T-cell (primary cell): ENCODE results near the gene GRK3. TPM values are rescaled to one million over a fixed set of nuclear protein-coding genes. Genes with fewer than 3 reads are reported as not detected.

Source experiments
- ATAC-seq, 4 experiments: fragments of 200-7000 bp in 3 of 4; fragments of 150-1000 bp in 1 of 4; cut with Tn5 transposase; replicated peaks in 1 of 4; 1 replicate in 3 of 4; 2 replicates in 1 of 4; pipeline ENCODE4 v1.10.0; 2021; ENCODE audit warnings: moderate library complexity in 3 of 4, mild to moderate bottlenecking in 2 of 4, moderate number of reproducible peaks in 1 of 4
- CTCF ChIA-PET, 2 donors: fragments of 300-600 bp; sonication (Branson Sonifier 250); formaldehyde crosslinking; loops; one replicate each; lab custom pipeline; 2022; ENCODE audit warnings: antibody characterized with exemption in 2 of 2; lab: Charles Lee
- POLR2A ChIA-PET, 2 donors: fragments of 300-600 bp; sonication (Branson Sonifier 250); formaldehyde crosslinking; loops; one replicate each; lab custom pipeline; 2022; ENCODE audit warnings: antibody characterized with exemption in 2 of 2; lab: Charles Lee
- DNase-seq, 35 experiments: peaks; one replicate each; pipeline versions ENCODE4 v3.0.0 to v3.0.0-alpha.2; 2013 to 2023
- H3K27ac ChIP-seq: one replicate; pipeline ENCODE4 v1.5.1; 2013; ENCODE audit warnings: low read length
- H3K27me3 ChIP-seq, 2 experiments: replicated peaks in 1 of 2; 1 replicate in 1 of 2; 2 replicates in 1 of 2; pipeline versions ENCODE4 v1.6.1 to v1.7.0; 2013; ENCODE audit warnings: low read length in 1 of 2, mixed read lengths in 1 of 2; ENCODE audit not compliant: control insufficient read depth in 2 of 2, insufficient read depth in 2 of 2; ENCODE audit errors: extremely low read depth in 1 of 2
- H3K36me3 ChIP-seq, 2 donors: 1 replicate in 1 of 2; 2 replicates in 1 of 2; pipeline versions ENCODE4 v1.6.1 to v1.7.0; 2013; ENCODE audit warnings: low read length in 1 of 2; ENCODE audit not compliant: control insufficient read depth in 2 of 2, insufficient read depth in 1 of 2; ENCODE audit errors: extremely low read depth in 1 of 2
- H3K4me1 ChIP-seq, 2 experiments: 1 replicate in 1 of 2; 2 replicates in 1 of 2; pipeline versions ENCODE4 v1.6.1 to v1.7.0; 2013; ENCODE audit warnings: low read length in 2 of 2, mixed read lengths in 1 of 2; ENCODE audit not compliant: insufficient read depth in 2 of 2, control insufficient read depth in 1 of 2; ENCODE audit errors: extremely low read depth in 1 of 2
- H3K4me3 ChIP-seq, 2 donors: 1 replicate in 1 of 2; 2 replicates in 1 of 2; pipeline versions ENCODE4 v1.5.1 to v1.7.0; 2013; ENCODE audit warnings: mild to moderate bottlenecking in 2 of 2, low read length in 1 of 2, moderate library complexity in 1 of 2; ENCODE audit not compliant: control insufficient read depth in 1 of 2; ENCODE audit errors: extremely low read depth in 1 of 2
- H3K9me3 ChIP-seq: 2 replicates; pipeline ENCODE4 v1.7.0; 2013
- H3K27ac Mint-ChIP-seq, 2 donors: one replicate each; pipeline ENCODE4 v1.8.0; 2020 to 2021; ENCODE audit warnings: mild to moderate bottlenecking in 2 of 2, mixed read lengths in 2 of 2
- H3K27me3 Mint-ChIP-seq, 2 donors: one replicate each; pipeline ENCODE4 v1.8.0; 2021 to 2022; ENCODE audit warnings: mixed read lengths in 2 of 2
- H3K36me3 Mint-ChIP-seq: one replicate; pipeline ENCODE4 v1.8.0; 2021; ENCODE audit warnings: mixed read lengths
- H3K4me1 Mint-ChIP-seq, 3 donors: one replicate each; pipeline ENCODE4 v1.8.0; 2020 to 2022; ENCODE audit warnings: mixed read lengths in 3 of 3, mild to moderate bottlenecking in 1 of 3
- H3K4me3 Mint-ChIP-seq, 3 donors: one replicate each; pipeline ENCODE4 v1.8.0; 2020 to 2022; ENCODE audit warnings: mild to moderate bottlenecking in 3 of 3, mixed read lengths in 3 of 3, moderate library complexity in 3 of 3
- H3K9me3 Mint-ChIP-seq, 3 donors: one replicate each; pipeline ENCODE4 v1.8.0; 2020 to 2022; ENCODE audit warnings: mixed read lengths in 3 of 3
- WGBS: methylation state at CpG from one replicate; pipeline ENCODE4 v1.1.5; 2013; ENCODE audit warnings: missing lambda C conversion rate; ENCODE audit not compliant: insufficient coverage; 5-methylcytosine and 5-hydroxymethylcytosine counted together
- total RNA-seq, 35 experiments: library from RNA in 6 of 35; stranded (reverse) in 6 of 35; fragments of 120-200 nt in 1 of 35; gene quantifications; one replicate each; pipeline versions ENCODE4 v1.2.1 to v1.2.4 and lab custom pipeline; 2013 to 2026

The GRK3 gene
- total RNA-seq, 5 donors from 2014 or later (not counting 1 experiment from before 2014, with no cell fraction given): 1.4 to 7.0 (median 3.6) TPM

DNA sequence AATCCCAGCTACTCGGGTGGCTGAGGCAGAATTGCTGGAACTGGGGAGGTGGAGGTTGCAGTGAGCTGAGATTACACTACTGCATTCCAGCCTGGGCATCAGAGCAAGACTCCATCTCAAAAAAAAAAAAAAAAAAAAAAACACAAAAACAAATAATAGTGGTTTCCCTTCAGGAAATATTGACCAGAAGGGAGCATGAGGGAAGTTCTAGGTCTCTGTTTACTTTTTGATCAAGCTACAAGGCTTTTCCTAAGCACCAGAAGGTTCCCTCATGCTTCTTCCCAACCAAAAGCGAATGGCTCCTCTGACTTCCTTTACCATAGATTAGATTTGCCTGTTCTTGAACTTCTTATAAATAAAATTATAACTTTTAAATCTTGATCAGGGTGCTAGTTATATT lies 195.8 kb downstream of the GRK3 start:
- no CpG with 5 or more reads among the region's 2 CpGs for whole genome bisulfite sequencing
- H3K36me3 Mint-ChIP-seq: no peaks in the 10 kb centered on the region
- no peaks in the 10 kb centered on the region for H3K27me3 Mint-ChIP-seq
- no peak for ATAC-seq
- no peaks in the 10 kb centered on the region for H3K9me3 Mint-ChIP-seq
- Histone ChIP-seq H3K4me3 (no peak overlapping the region), H3K4me1 (no peaks in the 10 kb centered on the region), H3K36me3 (no peaks in the 10 kb centered on the region), H3K9me3 (no peaks in the 10 kb centered on the region), H3K27me3 (peaks cover 0 to 12% of the 10 kb centered on the region in 2 experiments), H3K27ac (no peak overlapping the region)
- H3K4me1 Mint-ChIP-seq: no peaks in the 10 kb centered on the region
- H3K4me3 Mint-ChIP-seq: no peak overlapping the region
- ChIA-PET CTCF (no interaction called here), POLR2A (no interaction called here)
- no peak for DNase-seq
- H3K27ac Mint-ChIP-seq: no peak overlapping the region

DNA sequence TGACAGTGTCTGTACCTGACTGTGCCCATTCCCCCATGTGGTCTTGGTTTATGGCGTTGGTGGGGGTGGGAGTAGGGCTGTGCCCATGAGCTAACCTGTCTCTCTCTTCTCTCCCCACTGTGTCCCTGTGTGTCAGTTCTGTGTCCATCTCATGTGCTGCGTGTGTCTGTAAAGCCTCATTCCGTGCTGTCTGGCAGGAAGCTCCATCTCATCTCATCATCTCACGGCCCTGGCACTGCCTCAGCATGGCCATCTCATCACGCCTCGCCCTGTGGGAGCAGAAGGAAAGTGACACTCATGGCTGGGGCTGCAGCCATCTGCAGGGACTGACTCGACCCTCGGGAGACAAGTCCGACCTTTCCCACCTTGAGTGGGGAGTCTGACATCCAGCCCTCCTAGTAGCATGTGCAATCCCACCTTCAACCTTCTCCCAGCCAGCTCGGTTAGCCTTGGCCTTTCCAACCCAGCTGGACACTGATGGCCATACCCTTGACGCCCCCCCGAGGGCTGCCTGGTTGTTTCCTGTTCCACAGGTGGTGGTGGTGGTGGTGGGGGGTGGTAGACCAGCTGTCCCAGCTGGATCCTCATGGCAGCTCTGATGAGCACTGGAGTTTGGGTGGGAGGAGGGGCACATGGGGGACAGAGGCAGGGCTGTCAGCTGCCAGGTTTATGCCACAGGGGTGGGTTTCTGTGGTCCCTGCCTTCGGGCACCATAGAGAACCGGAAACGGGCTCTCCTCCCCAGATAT lies 196.5 kb downstream of the GRK3 start:
- DNase-seq (no peak), ATAC-seq (no peak)
- no peak overlapping the region for H3K27ac Mint-ChIP-seq
- H3K9me3 Mint-ChIP-seq: peaks cover 1 to 4% (median 3%) of the 10 kb centered on the region in 3 donors
- no peaks in the 10 kb centered on the region for H3K36me3 ChIP-seq
- H3K9me3 ChIP-seq: no peaks in the 10 kb centered on the region
- 84% methylated on average over 9 of the region's 15 CpGs for WGBS
- ChIA-PET CTCF (no interaction called here), POLR2A (no interaction called here)
- H3K27ac ChIP-seq: no peak overlapping the region
- H3K27me3 ChIP-seq: peaks cover 0 to 12% of the 10 kb centered on the region in 2 experiments
- H3K4me1 Mint-ChIP-seq: no peaks in the 10 kb centered on the region
- H3K4me3 Mint-ChIP-seq: no peak overlapping the region
- no peaks in the 10 kb centered on the region for H3K4me1 ChIP-seq
- H3K36me3 Mint-ChIP-seq: no peaks in the 10 kb centered on the region
- no peaks in the 10 kb centered on the region for H3K27me3 Mint-ChIP-seq
- H3K4me3 ChIP-seq: no peak overlapping the region

DNA sequence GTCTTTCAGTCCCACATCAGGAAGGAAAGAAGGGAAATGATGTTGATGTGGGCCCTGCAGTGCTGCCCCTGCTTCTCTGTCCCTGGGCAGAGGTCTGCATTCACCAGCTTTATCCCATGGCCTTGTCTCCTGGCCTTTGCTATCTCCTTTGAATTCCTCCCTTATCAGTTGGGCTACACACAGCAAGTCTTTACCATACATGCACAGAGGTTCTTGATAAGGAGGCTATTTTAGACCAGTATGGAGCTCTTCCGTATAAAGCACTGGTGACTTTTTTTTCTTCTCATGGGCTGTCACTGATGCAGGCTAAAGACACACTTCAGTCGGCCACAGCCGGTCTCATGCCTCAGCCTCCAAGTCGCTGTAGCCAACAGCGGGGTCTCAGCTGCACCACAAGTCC lies 197.7 kb downstream of the GRK3 start:
- Histone ChIP-seq H3K4me1 (no peaks in the 10 kb centered on the region), H3K4me3 (no peak overlapping the region), H3K9me3 (no peaks in the 10 kb centered on the region), H3K36me3 (no peaks in the 10 kb centered on the region), H3K27ac (no peak overlapping the region), H3K27me3 (peaks cover 0 to 12% of the 10 kb centered on the region in 2 experiments)
- DNase-seq (no peak), ATAC-seq (no peak)
- no peaks in the 10 kb centered on the region for H3K27me3 Mint-ChIP-seq
- H3K36me3 Mint-ChIP-seq: no peaks in the 10 kb centered on the region
- WGBS: 94% methylated on average over 3 of the region's 5 CpGs
- H3K4me1 Mint-ChIP-seq: no peaks in the 10 kb centered on the region
- CTCF ChIA-PET: interaction anchor here in 1 of 2 donors (0.7 kb wide), 1 partner anchor 214 kb away, joined by 4 read pairs; no protein-coding TSS in a partner anchor
- POLR2A ChIA-PET: no interaction called here
- H3K9me3 Mint-ChIP-seq: peaks cover 9 to 12% (median 11%) of the 10 kb centered on the region in 3 donors
- H3K27ac Mint-ChIP-seq: no peak overlapping the region
- no peak overlapping the region for H3K4me3 Mint-ChIP-seq

DNA sequence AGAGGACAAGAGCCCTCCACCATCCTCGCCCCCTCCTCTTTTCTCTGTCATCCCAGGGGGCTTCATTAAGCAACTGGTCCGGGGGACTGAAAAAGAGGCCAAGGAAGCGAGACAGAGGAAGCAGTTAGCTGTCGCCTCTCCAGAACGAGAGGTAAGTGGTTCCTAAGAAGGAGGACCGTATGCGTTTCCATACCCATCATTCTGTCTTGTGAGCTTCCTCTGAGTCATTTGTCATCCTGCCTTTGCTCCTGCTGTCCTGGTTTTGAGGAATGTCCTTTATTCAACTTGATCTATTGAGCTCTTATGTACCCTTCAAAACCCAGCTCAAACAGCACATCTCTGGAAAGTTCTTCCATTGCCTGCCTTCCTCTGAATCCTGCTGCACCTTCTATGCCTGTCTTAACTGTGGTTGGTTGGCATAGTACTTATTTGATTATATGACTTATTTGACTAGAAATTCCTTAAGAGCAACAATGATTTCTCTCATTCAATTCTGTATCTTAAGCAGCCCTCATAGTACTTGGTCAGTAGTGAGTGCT lies 198.8 kb downstream of the GRK3 start:
- Histone ChIP-seq H3K27ac (no peak overlapping the region), H3K4me1 (no peaks in the 10 kb centered on the region), H3K4me3 (no peak overlapping the region), H3K9me3 (no peaks in the 10 kb centered on the region), H3K27me3 (peaks cover 0 to 12% of the 10 kb centered on the region in 2 experiments), H3K36me3 (no peaks in the 10 kb centered on the region)
- WGBS: 84% methylated on average over 6 of the region's 7 CpGs
- Mint-ChIP-seq H3K4me3 (no peak overlapping the region), H3K36me3 (no peaks in the 10 kb centered on the region), H3K4me1 (no peaks in the 10 kb centered on the region), H3K27ac (no peak overlapping the region), H3K9me3 (peaks cover 9 to 12% (median 11%) of the 10 kb centered on the region in 3 donors), H3K27me3 (no peaks in the 10 kb centered on the region)
- ChIA-PET POLR2A (interaction anchor here in 1 of 2 donors (0.6 kb wide), 1 partner anchor 531 kb away, joined by 4 read pairs; no protein-coding TSS in a partner anchor), CTCF (no interaction called here)
- ATAC-seq (no peak), DNase-seq (no peak)

DNA sequence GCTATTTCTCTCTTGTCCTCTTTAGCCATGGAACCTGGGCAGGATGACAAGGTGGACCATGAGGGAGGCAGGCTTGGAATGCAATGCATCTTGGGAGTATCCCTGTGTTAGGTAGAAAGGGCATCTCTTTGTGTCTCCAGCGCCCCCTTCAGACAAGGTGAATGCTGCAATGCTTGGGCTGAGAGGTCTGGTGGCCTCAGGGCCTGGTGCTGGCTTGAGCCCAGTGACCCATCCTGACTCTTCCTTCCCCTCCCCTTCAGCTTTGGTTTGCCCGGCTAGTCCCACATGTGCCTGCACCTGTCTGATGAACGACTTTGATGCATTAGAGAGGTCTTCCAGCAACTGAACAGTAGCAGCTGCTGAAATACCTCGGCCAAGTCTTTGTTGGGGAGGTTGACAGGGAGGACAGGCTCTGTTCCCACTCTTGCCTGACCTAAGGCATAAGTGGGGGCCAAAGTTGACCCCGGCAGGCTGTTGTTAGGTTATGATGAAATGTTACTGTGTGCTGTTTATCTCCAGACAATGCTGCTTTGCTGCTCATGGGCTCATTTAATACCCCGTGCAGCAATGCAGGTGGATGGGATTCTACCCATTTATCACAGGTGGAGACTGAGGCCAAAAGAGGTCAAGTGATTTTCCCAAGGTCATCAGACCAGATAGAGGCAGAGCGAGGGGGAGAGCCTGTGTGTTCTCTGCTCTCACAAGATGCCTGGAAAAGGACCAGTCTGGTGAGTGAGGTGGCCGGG lies 200.0 kb downstream of the GRK3 start:
- H3K4me1 Mint-ChIP-seq: no peaks in the 10 kb centered on the region
- peaks cover 0 to 2% of the 10 kb centered on the region in 2 donors for H3K27me3 Mint-ChIP-seq
- no peak overlapping the region for H3K27ac ChIP-seq
- ChIA-PET POLR2A (no interaction called here), CTCF (no interaction called here)
- DNase-seq (no peak), ATAC-seq (no peak)
- no peaks in the 10 kb centered on the region for H3K36me3 Mint-ChIP-seq
- H3K4me3 Mint-ChIP-seq: no peak overlapping the region
- H3K27ac Mint-ChIP-seq: no peak overlapping the region
- H3K36me3 ChIP-seq: no peaks in the 10 kb centered on the region
- H3K9me3 Mint-ChIP-seq: peaks cover 9 to 12% (median 11%) of the 10 kb centered on the region in 3 donors
- no peaks in the 10 kb centered on the region for H3K4me1 ChIP-seq
- no peak overlapping the region for H3K4me3 ChIP-seq
- peaks cover 0 to 12% of the 10 kb centered on the region in 2 experiments for H3K27me3 ChIP-seq
- H3K9me3 ChIP-seq: no peaks in the 10 kb centered on the region
- WGBS: 90% methylated on average over 5 of the region's 8 CpGs

DNA sequence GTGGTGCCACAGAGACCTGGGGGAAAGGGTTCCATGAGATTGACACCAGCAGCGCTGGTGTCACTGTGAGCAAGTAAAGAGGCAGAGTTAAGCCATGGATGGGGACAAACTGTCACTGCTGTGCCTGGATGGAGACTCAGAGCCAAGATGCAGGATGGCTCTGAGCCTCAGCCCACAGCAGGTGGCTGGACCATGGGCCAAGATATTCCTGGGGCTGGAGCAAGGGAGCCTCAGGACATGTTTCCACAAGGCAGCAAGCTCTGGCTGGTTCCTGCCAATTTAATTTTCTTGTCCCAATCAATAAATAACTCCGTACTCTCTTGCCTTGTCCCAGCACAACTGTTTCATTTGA lies 200.5 kb downstream of the GRK3 start:
- H3K9me3 ChIP-seq: no peaks in the 10 kb centered on the region
- WGBS: 88% methylated on average over 2 of the region's 2 CpGs
- Mint-ChIP-seq H3K27ac (no peak overlapping the region), H3K27me3 (peaks cover 0 to 2% of the 10 kb centered on the region in 2 donors), H3K4me1 (no peaks in the 10 kb centered on the region), H3K9me3 (peaks cover 9 to 12% (median 11%) of the 10 kb centered on the region in 3 donors), H3K36me3 (no peaks in the 10 kb centered on the region), H3K4me3 (no peak overlapping the region)
- ATAC-seq (no peak), DNase-seq (no peak)
- CTCF ChIA-PET: no interaction called here
- no peaks in the 10 kb centered on the region for H3K36me3 ChIP-seq
- no peak overlapping the region for H3K4me3 ChIP-seq
- no peaks in the 10 kb centered on the region for H3K4me1 ChIP-seq
- POLR2A ChIA-PET: no interaction called here
- no peak overlapping the region for H3K27ac ChIP-seq
- peaks cover 0 to 16% of the 10 kb centered on the region in 2 experiments for H3K27me3 ChIP-seq
